Stimulated activated CD8-positive, alpha-beta memory T cell treated with anti-CD3 and anti-CD28 coated beads, Interleukin-4, amount 100 ng/mL, for 4 hours (primary cell): ENCODE data around the gene SMAD1.
"Not testable (repeated sequence)": the region's sequence is repeated elsewhere in the genome, so short reads cannot be mapped to it uniquely, and the experiment has no call there.

Experiments
- DNase-seq, 2 donors: peaks; one replicate each; pipeline ENCODE4 v3.0.0-alpha.2; 2020; ENCODE audit warnings: low read depth in 2 of 2, low spot score in 1 of 2

SMAD1 gene

GRCh38 chr4:145525291-145525740 is 43.7 kb downstream of the SMAD1 start:
- DNase-seq = no peak

DNA sequence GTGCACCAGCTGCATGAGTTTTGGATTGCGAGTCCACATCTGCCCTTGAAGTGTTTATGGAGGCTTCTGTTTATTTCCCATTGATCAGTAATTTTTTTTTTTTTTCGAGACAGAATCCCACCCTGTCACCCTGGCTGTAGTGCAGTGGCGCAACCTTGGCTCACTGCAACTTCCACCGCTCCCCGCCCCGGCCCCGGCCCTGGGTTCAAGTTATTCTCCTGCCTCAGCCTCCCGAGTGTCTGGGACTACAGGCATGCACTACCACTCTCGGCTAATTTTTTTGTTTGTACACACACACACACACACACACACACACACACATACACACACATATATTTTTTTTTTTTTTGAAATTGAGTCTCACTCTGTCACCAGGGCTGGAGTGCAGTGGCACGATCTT is 46.1 kb downstream of the SMAD1 start:
- DNase-seq = no peak

DNA sequence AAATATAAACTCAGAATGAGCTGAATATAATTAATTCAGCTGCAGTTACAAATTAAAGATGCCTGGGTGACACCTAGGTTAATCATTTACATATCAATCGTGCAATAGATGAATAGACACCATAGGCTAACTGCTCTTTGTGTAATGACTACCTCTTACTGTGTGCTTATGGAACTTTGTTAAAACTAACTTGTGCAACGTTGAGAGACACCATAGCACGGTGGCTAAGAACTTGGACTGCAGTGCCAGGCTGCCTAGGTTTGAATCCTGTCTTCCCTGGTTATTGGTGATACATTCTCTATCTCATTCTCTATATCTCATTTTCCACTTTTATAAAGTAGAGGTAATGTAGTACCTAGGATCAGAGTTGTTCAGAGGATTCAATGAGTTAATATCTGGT is 46.9 kb downstream of the SMAD1 start:
- no peak for DNase-seq

DNA sequence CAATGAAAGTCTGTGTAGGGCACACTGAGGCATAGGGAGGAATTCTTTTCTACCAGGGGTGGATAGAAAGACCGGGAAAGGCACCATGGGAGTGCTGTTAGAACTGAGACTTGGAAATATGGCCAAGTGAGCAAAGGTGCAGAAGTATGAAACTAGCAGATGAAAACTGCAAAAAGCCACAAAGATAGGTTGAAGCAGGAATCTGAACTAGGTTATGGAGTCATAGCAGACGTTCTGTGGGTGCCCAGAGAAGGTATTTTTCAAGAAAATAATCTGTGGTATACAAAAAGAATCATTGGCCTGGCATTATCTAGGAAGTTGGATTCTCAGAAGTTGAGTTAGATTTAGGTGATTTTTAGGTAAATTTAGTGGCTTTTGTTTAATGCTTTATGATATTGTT is 48.5 kb downstream of the SMAD1 start:
- DNase-seq = no peak

GRCh38 chr4:145530662-145531061 is 49.0 kb downstream of the SMAD1 start:
- DNase-seq = no peak

DNA sequence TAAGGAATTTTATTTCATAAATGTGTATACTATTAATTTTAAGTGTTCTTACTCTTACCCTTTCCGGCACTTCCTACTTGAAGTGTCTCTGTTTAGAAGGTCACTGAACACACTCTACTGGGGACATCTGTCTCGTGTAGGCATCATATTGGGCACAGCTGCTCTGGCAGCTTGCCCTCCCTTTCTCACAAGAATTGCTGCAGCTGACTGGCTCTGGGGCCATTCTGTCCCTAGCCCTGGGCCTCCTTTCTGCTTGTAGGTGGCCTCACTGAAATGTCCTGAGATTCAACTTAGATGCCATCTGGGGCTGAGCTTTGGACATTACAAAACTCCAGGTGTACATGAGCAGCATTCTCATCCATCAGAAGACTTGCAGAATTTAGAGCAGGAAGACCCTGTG is 49.6 kb downstream of the SMAD1 start:
- DNase-seq = no peak

GRCh38 chr4:145531859-145532258 is 50.2 kb downstream of the SMAD1 start:
- no peak for DNase-seq

DNA sequence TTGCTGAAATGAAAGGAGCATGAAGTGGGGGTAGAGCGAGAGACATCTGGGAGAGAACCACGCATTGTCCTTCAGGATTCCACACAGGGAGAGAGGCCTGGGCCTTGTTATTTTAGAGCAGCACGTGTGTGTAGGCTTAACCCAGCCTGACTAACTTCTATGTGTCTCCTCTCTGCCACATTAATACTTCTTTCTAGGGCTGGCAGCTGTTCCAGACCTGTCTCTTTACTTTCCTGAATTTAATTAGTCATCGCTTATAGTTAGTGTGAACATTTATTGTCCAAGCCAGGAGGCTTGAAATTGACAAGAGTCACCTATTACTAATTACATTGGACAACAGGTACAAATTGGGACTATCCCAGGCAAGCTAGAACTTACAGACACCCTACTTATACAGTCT is 51.3 kb downstream of the SMAD1 start:
- no peak for DNase-seq

GRCh38 chr4:145533415-145533814 is 51.8 kb downstream of the SMAD1 start:
- not testable (repeated sequence) for DNase-seq

DNA sequence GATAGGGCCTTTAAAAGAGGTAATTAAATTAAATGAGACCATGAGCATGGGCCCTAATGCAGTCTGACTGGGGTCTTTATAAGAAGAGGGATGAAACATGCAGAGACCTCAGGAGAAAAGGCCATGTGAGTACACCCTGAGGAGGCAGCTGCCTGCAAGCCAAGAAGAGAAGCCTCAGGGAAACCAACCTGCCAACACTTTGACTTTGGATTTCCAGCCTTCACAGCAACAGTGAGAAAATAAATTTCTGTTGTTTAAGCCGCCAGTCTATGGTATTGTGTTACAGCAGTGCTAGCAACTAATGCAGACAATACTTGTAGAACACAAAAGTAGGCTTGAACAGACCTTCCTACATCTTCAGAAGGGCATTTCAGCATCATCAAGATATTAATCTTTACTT is 52.3 kb downstream of the SMAD1 start:
- no peak for DNase-seq

GRCh38 chr4:145535202-145535601 is 53.5 kb downstream of the SMAD1 start:
- DNase-seq = no peak

DNA sequence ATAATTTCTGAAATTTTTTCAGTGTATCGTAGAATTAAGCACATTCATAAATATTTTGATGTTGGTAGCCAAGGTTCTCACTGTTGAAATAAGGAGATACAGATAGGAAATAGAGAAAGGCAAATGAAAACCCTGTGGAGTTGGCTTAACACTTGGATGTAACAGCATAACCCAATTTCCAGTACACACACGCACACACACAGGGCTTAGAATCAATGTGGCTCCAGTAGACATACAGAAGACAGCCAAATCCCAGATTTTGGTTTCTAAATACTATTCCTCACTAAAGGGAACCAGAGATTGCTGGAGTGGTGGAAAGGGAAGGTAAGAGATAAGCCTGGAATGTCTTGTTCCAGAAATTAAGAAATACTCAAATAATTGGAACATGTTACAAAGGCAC is 54.4 kb downstream of the SMAD1 start:
- no peak for DNase-seq

GRCh38 chr4:145538596-145538995 is 56.9 kb downstream of the SMAD1 start:
- DNase-seq = no peak

- DNase-seq = no peak
These were observed 58.0 kb downstream of the SMAD1 start for GRCh38 chr4:145539671-145540070.

DNA sequence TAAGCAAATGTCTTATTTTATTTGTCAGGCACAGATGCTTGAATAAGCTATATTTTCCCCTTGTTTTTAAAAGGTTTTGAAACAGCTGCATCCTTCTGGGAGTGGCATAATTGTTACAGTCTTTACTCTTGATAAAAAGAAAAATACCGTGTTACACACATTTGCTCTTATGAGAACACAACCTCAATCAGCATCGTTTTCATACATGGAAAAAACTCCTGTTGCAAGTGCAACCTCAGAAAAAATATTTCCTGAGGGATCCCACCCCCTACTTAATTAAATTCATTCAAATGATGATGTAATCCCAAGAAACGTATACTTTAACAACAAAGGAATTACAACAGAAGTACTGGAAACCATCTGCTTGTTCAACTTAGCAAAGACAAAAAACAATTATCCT is 58.6 kb downstream of the SMAD1 start:
- DNase-seq = no peak

- DNase-seq = no peak
These were observed 59.7 kb downstream of the SMAD1 start for GRCh38 chr4:145541346-145541745.

DNA sequence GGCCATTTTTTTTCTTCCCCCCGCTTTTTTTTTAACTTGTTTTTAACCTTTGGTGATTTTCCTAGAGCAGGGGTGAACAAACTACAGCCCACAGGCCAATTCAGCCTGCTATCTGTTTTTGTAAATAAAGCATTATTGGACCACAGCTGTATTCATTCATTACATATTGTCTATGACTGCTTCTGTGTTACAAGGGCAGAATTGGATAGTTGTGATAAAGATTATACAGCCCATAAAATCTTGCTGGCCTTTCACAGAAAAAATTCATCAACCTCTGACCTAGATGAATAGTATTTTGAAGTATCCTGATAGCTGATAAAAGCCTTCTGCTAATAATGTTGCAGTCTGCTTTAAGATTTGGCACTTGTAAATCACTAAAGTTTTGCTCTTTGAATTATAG is 63.4 kb downstream of the SMAD1 start:
- no peak for DNase-seq

GRCh38 chr4:145545538-145546174 is 64.0 kb downstream of the SMAD1 start:
- no peak for DNase-seq

DNA sequence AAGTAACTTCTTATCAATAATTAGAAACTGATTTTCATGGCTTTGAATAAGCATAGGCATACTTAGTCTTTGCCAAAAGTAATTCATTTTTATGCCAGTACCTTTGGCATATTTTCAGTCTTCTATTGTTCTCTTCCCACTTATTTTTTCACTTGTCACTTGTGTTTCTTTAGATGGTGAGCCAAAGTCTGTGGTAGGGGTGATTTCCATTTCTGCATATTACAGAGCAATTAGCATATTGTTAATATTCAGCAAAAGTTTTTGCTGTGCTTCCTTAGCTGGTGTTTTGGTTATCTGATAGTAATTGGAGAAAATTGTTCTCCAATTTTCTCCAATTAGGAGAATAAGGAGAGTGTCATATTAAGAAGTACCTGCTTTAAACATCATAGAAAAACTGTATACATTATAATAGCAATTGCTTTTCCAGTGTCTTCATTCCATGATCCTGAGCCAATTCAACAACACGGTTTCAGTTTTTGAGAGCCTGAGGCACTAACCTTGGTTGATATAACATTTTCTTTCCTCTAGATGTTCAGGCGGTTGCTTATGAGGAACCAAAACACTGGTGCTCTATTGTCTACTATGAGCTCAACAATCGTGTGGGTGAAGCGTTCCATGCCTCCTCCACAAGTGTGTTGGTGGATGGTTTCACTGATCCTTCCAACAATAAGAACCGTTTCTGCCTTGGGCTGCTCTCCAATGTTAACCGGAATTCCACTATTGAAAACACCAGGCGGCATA is 64.7 kb downstream of the SMAD1 start:
- DNase-seq = no peak

DNA sequence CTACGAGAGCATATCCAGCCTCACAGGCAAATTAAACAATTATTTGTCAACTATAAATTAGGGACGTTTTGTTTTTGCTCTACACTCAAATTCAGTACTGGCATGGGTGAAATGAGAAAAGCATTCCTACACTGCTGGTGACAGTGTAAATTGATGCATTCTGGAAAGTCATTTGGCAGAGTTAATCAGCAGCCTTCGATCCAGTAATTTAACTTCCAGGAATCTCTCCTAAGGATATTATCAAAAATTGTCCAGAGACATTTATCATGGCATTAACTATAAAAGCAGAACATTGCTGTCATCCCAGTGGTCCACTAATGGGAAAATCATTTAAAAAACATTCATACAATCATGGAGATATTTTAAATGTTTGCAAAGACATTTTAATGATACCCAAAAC is 70.0 kb downstream of the SMAD1 start:
- DNase-seq = no peak

DNA sequence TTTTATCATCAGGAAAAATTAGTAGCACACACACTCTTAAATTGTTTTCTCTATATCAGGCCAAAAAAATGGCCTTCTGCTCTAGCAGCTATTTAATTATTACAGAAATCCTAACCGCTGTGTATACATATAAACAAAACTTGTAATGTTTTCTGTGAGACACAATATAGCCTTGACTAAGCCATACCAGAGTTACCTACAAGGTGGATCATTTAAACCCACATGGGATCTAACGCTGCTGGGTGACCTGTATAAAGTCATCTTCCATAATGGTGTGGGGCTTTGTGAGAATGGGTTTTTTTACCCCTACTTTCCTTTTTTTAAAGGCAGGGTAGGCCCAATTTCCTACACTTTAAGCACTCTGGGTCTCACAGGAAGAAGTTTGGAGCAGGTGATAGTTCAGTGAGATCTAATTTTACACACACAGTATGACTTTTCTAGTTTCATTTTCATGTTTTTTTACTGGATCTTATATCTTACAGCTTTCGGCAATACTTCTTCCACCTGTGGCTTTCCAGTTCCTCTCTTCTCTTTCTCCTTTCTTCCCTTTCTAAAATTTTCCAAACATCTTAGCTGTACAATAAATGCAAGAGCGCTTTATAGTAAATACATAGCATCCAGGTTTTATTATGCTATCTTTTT is 70.6 kb downstream of the SMAD1 start:
- no peak for DNase-seq

DNA sequence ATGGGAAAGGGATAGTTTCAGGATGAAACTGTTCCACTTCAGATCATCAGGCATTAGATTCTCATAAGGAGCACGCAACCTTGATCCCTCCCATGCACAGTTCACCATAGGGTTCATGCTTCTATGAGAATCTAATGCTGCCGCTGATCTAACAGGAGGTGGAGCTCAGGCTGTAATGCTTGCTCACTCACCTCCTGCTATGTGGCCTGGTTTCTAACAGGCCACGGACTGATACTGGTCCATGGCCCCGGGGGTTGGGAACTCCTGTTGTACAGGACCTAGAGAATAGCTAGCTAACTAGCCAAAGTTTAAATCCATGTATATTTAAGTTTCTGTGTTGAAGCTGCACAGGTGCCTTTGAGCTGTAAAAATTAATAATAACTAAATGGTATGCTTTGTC is 71.7 kb downstream of the SMAD1 start:
- DNase-seq = no peak
